ENCODE measurements around the gene CAVIN3. TPM values are rescaled to one million over a fixed set of nuclear protein-coding genes. Genes with fewer than 3 reads are reported as not detected.

The CAVIN3 gene
- total RNA-seq, 1 donor from 2014 or later: 35.0 TPM

GRCh38 chr11:6350486-6350885, 30.2 kb upstream of the CAVIN3 start:
- FAIRE-seq (no peak), DNase-seq (ENCODE audit: low read depth) (no peak)
- no peaks in the 10 kb centered on the region for H3K36me3 ChIP-seq (ENCODE audit: control insufficient read depth, insufficient read depth, low read length)
- no peak overlapping the region for H3K4me3 ChIP-seq (ENCODE audit: low read depth, low read length)
- no peak for TF ChIP-seq CTCF (IDR thresholded peaks at IDR 0.05; ENCODE audit: insufficient read depth, low read length, severe bottlenecking)
- H3K27me3 ChIP-seq (ENCODE audit: control insufficient read depth, insufficient read depth, low read length): no peaks in the 10 kb centered on the region

GRCh38 chr11:6350043-6350442, 29.7 kb upstream of the CAVIN3 start:
- no peak for FAIRE-seq
- TF ChIP-seq CTCF (IDR thresholded peaks at IDR 0.05; ENCODE audit: insufficient read depth, low read length, severe bottlenecking): no peak

GRCh38 chr11:6345366-6345765, 25.1 kb upstream of the CAVIN3 start:
- H3K4me3 ChIP-seq (ENCODE audit: low read depth, low read length): no peak overlapping the region
- no peak for FAIRE-seq
- TF ChIP-seq CTCF (IDR thresholded peaks at IDR 0.05; ENCODE audit: insufficient read depth, low read length, severe bottlenecking): no peak
- H3K27me3 ChIP-seq (ENCODE audit: control insufficient read depth, insufficient read depth, low read length): no peaks in the 10 kb centered on the region
- no peaks in the 10 kb centered on the region for H3K36me3 ChIP-seq (ENCODE audit: control insufficient read depth, insufficient read depth, low read length)
- DNase-seq (ENCODE audit: low read depth): no peak

More at GRCh38 chr11:6350043-6350442, 29.7 kb upstream of the CAVIN3 start:
- H3K36me3 ChIP-seq (ENCODE audit: control insufficient read depth, insufficient read depth, low read length): no peaks in the 10 kb centered on the region
- no peaks in the 10 kb centered on the region for H3K27me3 ChIP-seq (ENCODE audit: control insufficient read depth, insufficient read depth, low read length)
- H3K4me3 ChIP-seq (ENCODE audit: low read depth, low read length): no peak overlapping the region
- no peak for DNase-seq (ENCODE audit: low read depth)

- no peak overlapping the region for H3K4me3 ChIP-seq (ENCODE audit: low read depth, low read length)
- H3K36me3 ChIP-seq (ENCODE audit: control insufficient read depth, insufficient read depth, low read length): no peaks in the 10 kb centered on the region
- no peak for FAIRE-seq
- no peak for TF ChIP-seq CTCF (IDR thresholded peaks at IDR 0.05; ENCODE audit: insufficient read depth, low read length, severe bottlenecking)
- H3K27me3 ChIP-seq (ENCODE audit: control insufficient read depth, insufficient read depth, low read length): no peaks in the 10 kb centered on the region
- no peak for DNase-seq (ENCODE audit: low read depth)
These were observed 16.0 kb upstream of the CAVIN3 start for GRCh38 chr11:6336293-6336692.

GRCh38 chr11:6334806-6335205, 14.5 kb upstream of the CAVIN3 start:
- no peak for DNase-seq (ENCODE audit: low read depth)
- Histone ChIP-seq H3K27me3 (ENCODE audit: control insufficient read depth, insufficient read depth, low read length) (no peaks in the 10 kb centered on the region), H3K4me3 (ENCODE audit: low read depth, low read length) (no peak overlapping the region), H3K36me3 (ENCODE audit: control insufficient read depth, insufficient read depth, low read length) (no peaks in the 10 kb centered on the region)
- no peak for TF ChIP-seq CTCF (IDR thresholded peaks at IDR 0.05; ENCODE audit: insufficient read depth, low read length, severe bottlenecking)
- FAIRE-seq: no peak

GRCh38 chr11:6333095-6333494, 12.8 kb upstream of the CAVIN3 start:
- DNase-seq (ENCODE audit: low read depth): no peak
- TF ChIP-seq CTCF (IDR thresholded peaks at IDR 0.05; ENCODE audit: insufficient read depth, low read length, severe bottlenecking): no peak
- no peaks in the 10 kb centered on the region for H3K27me3 ChIP-seq (ENCODE audit: control insufficient read depth, insufficient read depth, low read length)
- H3K36me3 ChIP-seq (ENCODE audit: control insufficient read depth, insufficient read depth, low read length): no peaks in the 10 kb centered on the region
- FAIRE-seq: no peak
- H3K4me3 ChIP-seq (ENCODE audit: low read depth, low read length): no peak overlapping the region

Measured in bronchial epithelial cell (primary cell).